Hematopoietic multipotent progenitor cell (in vitro differentiated cells): ENCODE measurements around the gene UTP14C. TPM values are rescaled to one million over a fixed set of nuclear protein-coding genes. Genes with fewer than 3 reads are reported as not detected.
"Not testable (repeated sequence)": the region's sequence is repeated elsewhere in the genome, so short reads cannot be mapped to it uniquely, and the experiment has no call there.

Experiments used
- DNase-seq, 3 donors: peaks; one replicate each; pipeline ENCODE4 v3.0.0-alpha.2; 2011 to 2015; ENCODE audit warnings: low read depth in 2 of 3, low spot score in 2 of 3
- total RNA-seq: library from RNA; depleted of rRNA; stranded (reverse); fragments of >200 nt; gene quantifications from one replicate; pipeline ENCODE4 v1.2.3, GENCODE V29; 2012

Gene UTP14C
- total RNA-seq, 1 donor, result 4.0 TPM

- DNase-seq, result no peak
Measured at GRCh38 chr13:52003541-52003940, 20.9 kb upstream of the UTP14C start.

GRCh38 chr13:52004511-52005170, 19.9 kb upstream of the UTP14C start:
- DNase-seq, result peak in 1 of 3 donors; percentile 32

- no peak for DNase-seq
Measured at GRCh38 chr13:52005841-52006522, 18.5 kb upstream of the UTP14C start.

GRCh38 chr13:52006523-52007245, 17.8 kb upstream of the UTP14C start:
- DNase-seq, result no peak

GRCh38 chr13:52009946-52010345, 14.5 kb upstream of the UTP14C start:
- DNase-seq, result no peak

GRCh38 chr13:52010890-52011631, 13.4 kb upstream of the UTP14C start, which contains the start of gene ATP7B:
TSS of gene ATP7B (minus strand) at chr13:52011450. CDS start at chr13:52011337, 113 bp downstream.
- peak in 1 of 3 donors; percentile 37 for DNase-seq

GRCh38 chr13:52011632-52012511, 12.6 kb upstream of the UTP14C start, which contains the start of gene ALG11:
TSS of gene ALG11 (plus strand) at chr13:52012398. CDS start at chr13:52012419, 21 bp downstream.
- DNase-seq, result peak; percentile 93 to 99 (median 97)

GRCh38 chr13:52012512-52012836, 12.0 kb upstream of the UTP14C start:
- DNase-seq, result no peak

- no peak for DNase-seq
Measured at GRCh38 chr13:52016296-52016695, 8.2 kb upstream of the UTP14C start.

- no peak for DNase-seq
Measured at GRCh38 chr13:52020191-52020590, 4.3 kb upstream of the UTP14C start.

- DNase-seq, result peak in 2 of 3 donors; percentile 24 to 31
Measured at GRCh38 chr13:52022356-52022755, 2.1 kb upstream of the UTP14C start.

- no peak for DNase-seq
Measured at GRCh38 chr13:52025475-52026245, 1.2 kb downstream of the UTP14C start.

GRCh38 chr13:52026246-52026626, 1.7 kb downstream of the UTP14C start:
- DNase-seq, result no peak

GRCh38 chr13:52027832-52028231, 3.3 kb downstream of the UTP14C start:
- DNase-seq, result no peak

GRCh38 chr13:52029569-52029968, 5.1 kb downstream of the UTP14C start:
- DNase-seq, result no peak

GRCh38 chr13:52030401-52030800, 5.9 kb downstream of the UTP14C start:
- not testable (repeated sequence) for DNase-seq

- no peak for DNase-seq
Measured at GRCh38 chr13:52033039-52033438, 8.5 kb downstream of the UTP14C start.

- DNase-seq, result no peak
Measured at GRCh38 chr13:52034616-52035226, 10.2 kb downstream of the UTP14C start.

- no peak for DNase-seq
Measured at GRCh38 chr13:52036037-52036436, 11.5 kb downstream of the UTP14C start.
